Heart left ventricle (tissue), 13 donors: Measurements from ENCODE around the gene PTPRD.

ENCODE experiments used
- POLR2A ChIP-seq, 2 donors: fragments of 450-650 bp; IDR thresholded peaks; one replicate each; pipeline ENCODE4 v1.6.1; 2017; ENCODE audit warnings: antibody characterized with exemption in 2 of 2, mild to moderate bottlenecking in 2 of 2, moderate library complexity in 2 of 2
- TF ChIP-seq, protein P1 (sequence below), 12 donors: fragments of 200-600 bp; sonication (generic) in 4 of 12; IDR thresholded peaks; one replicate each; pipeline versions ENCODE4 v1.5.0 to v1.8.0; 2018 to 2022; ENCODE audit warnings: antibody characterized with exemption in 12 of 12, mild to moderate bottlenecking in 5 of 12
- donor health status: ischemic (EF 13 %, LVEDD 7.1; RV severe dilation, severe dysfunction).
- donor health status: DM: no; HTN: yes; CAD: no.
- donor health status: DM: no; HTN: no; CAD: no.
- donor health status: ischemic (EF 25% LVEDD 6.9; RV normal size, moderate dysfunction).
- donor health status: ischemic (EF 25% LVEDD 5.7; RV mildly dilated, moderate dysfunction).
- donor health status: ischemic (EF 35%, LVEDD 5.7; RV mildly dilated, moderate dysfunction).
- donor health status: nonischemic (EF 11% LVEDD 7.7; RV severe dilation, severe dysfunction).
- donor health status: DM: yes; HTN: yes; CAD: no.
- donor health status: PGD.
- donor health status: ischemic (EF 29% LVEDD 5.4; RV normal size, mild dysfunction).
- donor health status: nonischemic (EF 23%, LVEDD 6.1; RV moderate dilation, normal function).

DNA sequence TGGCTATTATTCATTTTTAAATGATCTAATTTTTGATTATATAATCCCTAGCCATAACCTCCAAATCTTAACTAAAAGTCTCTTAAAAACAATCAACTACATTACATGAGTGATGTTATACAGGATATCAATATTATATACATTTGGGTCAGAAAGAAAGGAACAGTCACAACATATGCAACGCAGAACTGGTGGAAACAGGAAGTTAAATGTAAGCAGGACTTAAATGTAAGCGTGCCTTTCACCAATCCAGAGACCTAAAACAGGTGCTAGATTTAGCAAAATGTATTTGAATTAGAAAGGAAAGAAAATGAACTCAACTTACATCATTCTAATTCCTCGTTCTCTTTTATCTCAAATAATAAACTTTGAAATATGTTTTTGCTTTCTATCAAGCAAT is 738.5 kb downstream of the PTPRD start:
- TF ChIP-seq, protein P1, sequence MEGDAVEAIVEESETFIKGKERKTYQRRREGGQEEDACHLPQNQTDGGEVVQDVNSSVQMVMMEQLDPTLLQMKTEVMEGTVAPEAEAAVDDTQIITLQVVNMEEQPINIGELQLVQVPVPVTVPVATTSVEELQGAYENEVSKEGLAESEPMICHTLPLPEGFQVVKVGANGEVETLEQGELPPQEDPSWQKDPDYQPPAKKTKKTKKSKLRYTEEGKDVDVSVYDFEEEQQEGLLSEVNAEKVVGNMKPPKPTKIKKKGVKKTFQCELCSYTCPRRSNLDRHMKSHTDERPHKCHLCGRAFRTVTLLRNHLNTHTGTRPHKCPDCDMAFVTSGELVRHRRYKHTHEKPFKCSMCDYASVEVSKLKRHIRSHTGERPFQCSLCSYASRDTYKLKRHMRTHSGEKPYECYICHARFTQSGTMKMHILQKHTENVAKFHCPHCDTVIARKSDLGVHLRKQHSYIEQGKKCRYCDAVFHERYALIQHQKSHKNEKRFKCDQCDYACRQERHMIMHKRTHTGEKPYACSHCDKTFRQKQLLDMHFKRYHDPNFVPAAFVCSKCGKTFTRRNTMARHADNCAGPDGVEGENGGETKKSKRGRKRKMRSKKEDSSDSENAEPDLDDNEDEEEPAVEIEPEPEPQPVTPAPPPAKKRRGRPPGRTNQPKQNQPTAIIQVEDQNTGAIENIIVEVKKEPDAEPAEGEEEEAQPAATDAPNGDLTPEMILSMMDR (IDR thresholded peaks at IDR 0.05), result no peak
- TF ChIP-seq POLR2A (IDR thresholded peaks at IDR 0.05), result no peak
